ENCODE measurements around the gene NLRX1.

The NLRX1 gene

DNA sequence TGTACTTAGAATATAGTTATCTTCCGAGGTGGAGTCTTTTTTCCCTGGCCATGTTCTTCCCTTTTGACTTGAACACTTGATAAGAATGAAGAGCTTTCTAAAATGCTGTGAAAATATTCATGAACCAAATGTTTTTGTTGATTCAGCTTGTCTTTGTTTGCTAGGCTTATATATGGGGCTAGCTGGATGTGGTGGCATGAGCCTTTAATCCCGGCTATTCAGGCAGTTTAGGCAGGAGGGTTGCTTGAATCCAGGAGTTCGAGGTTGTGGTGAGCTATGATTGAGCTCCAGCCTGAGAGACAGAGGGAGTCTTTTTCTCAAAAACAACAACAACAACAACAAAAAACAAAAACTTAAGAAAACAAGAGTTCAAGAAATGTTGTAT lies 60.8 kb downstream of the NLRX1 start:
- Mint-ChIP-seq H3K4me3 (peak overlapping the region; percentile 60), H3K9me3 (no peaks in the 10 kb centered on the region), H3K36me3 (ENCODE audit: low read depth) (peaks cover 16% of the 10 kb centered on the region)

DNA sequence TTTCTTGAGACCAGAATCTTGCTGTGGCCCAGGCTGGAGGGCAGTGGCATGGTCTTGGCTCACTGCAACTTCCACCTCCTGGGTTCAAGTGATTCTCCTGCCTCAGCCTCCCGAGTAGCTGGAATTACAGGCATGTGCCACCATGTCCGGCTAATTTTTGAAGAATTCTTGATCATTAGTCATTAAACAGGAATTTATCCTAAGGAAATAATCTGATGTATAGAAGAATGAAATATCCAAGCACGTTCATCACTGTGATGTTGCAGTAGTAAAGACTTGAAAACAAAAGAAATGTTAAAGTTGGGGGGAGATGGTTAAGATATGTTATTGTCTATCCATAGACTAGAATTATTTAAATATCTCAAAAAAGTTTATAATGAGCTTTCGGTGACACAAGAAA lies 61.2 kb downstream of the NLRX1 start:
- Mint-ChIP-seq H3K36me3 (ENCODE audit: low read depth) (peaks cover 18% of the 10 kb centered on the region), H3K27ac (no peak overlapping the region), H3K4me1 (ENCODE audit: low read depth) (peaks cover 20% of the 10 kb centered on the region), H3K27me3 (ENCODE audit: low read depth) (no peaks in the 10 kb centered on the region), H3K4me3 (no peak overlapping the region), H3K9me3 (no peaks in the 10 kb centered on the region)

More for the DNA sequence above, 60.8 kb downstream of the NLRX1 start:
- Mint-ChIP-seq H3K4me1 (ENCODE audit: low read depth) (peaks cover 21% of the 10 kb centered on the region), H3K27me3 (ENCODE audit: low read depth) (no peaks in the 10 kb centered on the region), H3K27ac (peak overlapping the region; percentile 70)
